Esophagus squamous epithelium (tissue), 4 donors: Measurements from ENCODE around the gene DACT3.
"Not testable (repeated sequence)": the region's sequence is repeated elsewhere in the genome, so short reads cannot be mapped to it uniquely, and the experiment has no call there.

ENCODE experiments used
- POLR2A ChIP-seq, 4 donors: fragments of 450-650 bp; IDR thresholded peaks; one replicate each; pipeline ENCODE4 v1.6.1; 2017; ENCODE audit warnings: antibody characterized with exemption in 4 of 4, mild to moderate bottlenecking in 4 of 4, moderate library complexity in 3 of 4
- TF ChIP-seq, protein P1 (sequence below), 6 experiments: fragments of 450-650 bp in 4 of 6; fragments of 200-600 bp in 2 of 6; sonication (generic) in 2 of 6; IDR thresholded peaks; one replicate each; pipeline ENCODE4 v1.5.1; 2016 to 2019; ENCODE audit warnings: antibody characterized with exemption in 6 of 6, mild to moderate bottlenecking in 4 of 6, moderate library complexity in 4 of 6

DNA sequence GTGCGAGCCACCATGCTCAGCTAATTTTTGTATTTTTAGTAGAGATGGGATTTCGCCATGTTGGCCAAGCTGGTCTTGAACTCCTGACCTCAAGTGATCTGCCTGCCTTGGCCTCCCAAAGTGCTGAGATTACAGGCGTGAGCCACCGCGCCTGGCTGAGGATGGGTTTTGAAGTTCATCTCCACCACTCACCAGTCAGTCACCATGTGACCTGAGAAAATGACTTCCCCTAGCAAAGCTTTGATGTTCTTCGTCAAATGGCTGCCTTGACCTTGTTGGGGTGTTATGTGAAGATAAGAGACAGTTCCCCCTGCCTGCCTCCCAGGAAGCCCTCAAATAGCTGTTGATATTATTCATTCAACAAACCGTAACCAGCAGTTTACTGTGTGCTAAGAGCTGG is 32.0 kb downstream of the DACT3 start:
- not testable (repeated sequence) for TF ChIP-seq POLR2A (IDR thresholded peaks at IDR 0.05)
- TF ChIP-seq, protein P1, sequence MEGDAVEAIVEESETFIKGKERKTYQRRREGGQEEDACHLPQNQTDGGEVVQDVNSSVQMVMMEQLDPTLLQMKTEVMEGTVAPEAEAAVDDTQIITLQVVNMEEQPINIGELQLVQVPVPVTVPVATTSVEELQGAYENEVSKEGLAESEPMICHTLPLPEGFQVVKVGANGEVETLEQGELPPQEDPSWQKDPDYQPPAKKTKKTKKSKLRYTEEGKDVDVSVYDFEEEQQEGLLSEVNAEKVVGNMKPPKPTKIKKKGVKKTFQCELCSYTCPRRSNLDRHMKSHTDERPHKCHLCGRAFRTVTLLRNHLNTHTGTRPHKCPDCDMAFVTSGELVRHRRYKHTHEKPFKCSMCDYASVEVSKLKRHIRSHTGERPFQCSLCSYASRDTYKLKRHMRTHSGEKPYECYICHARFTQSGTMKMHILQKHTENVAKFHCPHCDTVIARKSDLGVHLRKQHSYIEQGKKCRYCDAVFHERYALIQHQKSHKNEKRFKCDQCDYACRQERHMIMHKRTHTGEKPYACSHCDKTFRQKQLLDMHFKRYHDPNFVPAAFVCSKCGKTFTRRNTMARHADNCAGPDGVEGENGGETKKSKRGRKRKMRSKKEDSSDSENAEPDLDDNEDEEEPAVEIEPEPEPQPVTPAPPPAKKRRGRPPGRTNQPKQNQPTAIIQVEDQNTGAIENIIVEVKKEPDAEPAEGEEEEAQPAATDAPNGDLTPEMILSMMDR (IDR thresholded peaks at IDR 0.05): not testable (repeated sequence)
